Suprapubic skin (tissue), 4 donors: ENCODE measurements around the gene NSFL1C. TPM values are rescaled to one million over a fixed set of nuclear protein-coding genes. Genes with fewer than 3 reads are reported as not detected.
"Not testable (repeated sequence)": the region's sequence is repeated elsewhere in the genome, so short reads cannot be mapped to it uniquely, and the experiment has no call there.

Experiments used
- DNase-seq, 2 donors: peaks; one replicate each; pipeline ENCODE4 v3.0.0-alpha.2; 2019; ENCODE audit warnings: low spot score in 2 of 2
- H3K27ac ChIP-seq: fragments of 200-600 bp; sonication (generic); one replicate; pipeline ENCODE4 v1.5.1; 2019
- H3K27me3 ChIP-seq: fragments of 200-600 bp; sonication (generic); one replicate; pipeline ENCODE4 v1.5.1; 2019
- H3K36me3 ChIP-seq: fragments of 200-600 bp; sonication (generic); one replicate; pipeline ENCODE4 v1.5.1; 2019
- H3K4me1 ChIP-seq: fragments of 200-600 bp; sonication (generic); one replicate; pipeline ENCODE4 v1.5.1; 2019
- H3K4me3 ChIP-seq: fragments of 200-600 bp; sonication (generic); one replicate; pipeline ENCODE4 v1.5.1; 2019; ENCODE audit warnings: mild to moderate bottlenecking
- H3K9me3 ChIP-seq: fragments of 200-600 bp; sonication (generic); one replicate; pipeline ENCODE4 v1.5.1; 2019
- EP300 ChIP-seq: sonication (generic); formaldehyde crosslinking; IDR thresholded peaks from one replicate; pipeline ENCODE4 v1.6.1; 2017; ENCODE audit warnings: antibody characterized with exemption
- POLR2A ChIP-seq, 2 donors: fragments of 450-650 bp; IDR thresholded peaks; one replicate each; pipeline ENCODE4 v1.6.1; 2017; ENCODE audit warnings: antibody characterized with exemption in 2 of 2, mild to moderate bottlenecking in 2 of 2, moderate library complexity in 2 of 2
- POLR2AphosphoS5 ChIP-seq, 3 donors: sonication (generic); formaldehyde crosslinking; IDR thresholded peaks; one replicate each; pipeline ENCODE4 v1.6.1; 2017; ENCODE audit warnings: antibody characterized with exemption in 3 of 3
- WGBS: methylation state at CpG from one replicate; pipeline ENCODE4 v1.1.5; 2018; 5-methylcytosine and 5-hydroxymethylcytosine counted together
- total RNA-seq, 4 donors: library from RNA; depleted of rRNA; stranded (reverse); fragments of >200 nt; gene quantifications; one replicate each; pipeline ENCODE4 v1.1.0, GENCODE V29; 2016
- TF ChIP-seq, protein P1 (sequence below), 2 donors: fragments of 200-600 bp in 1 of 2; fragments of 450-650 bp in 1 of 2; sonication (generic) in 1 of 2; IDR thresholded peaks; one replicate each; pipeline ENCODE4 v1.5.1; 2016 to 2019; ENCODE audit warnings: antibody characterized with exemption in 2 of 2, mild to moderate bottlenecking in 1 of 2, moderate library complexity in 1 of 2

Gene NSFL1C
- total RNA-seq, 4 donors from 2014 or later, result 55.0 to 75.3 (median 64.3) TPM

DNA sequence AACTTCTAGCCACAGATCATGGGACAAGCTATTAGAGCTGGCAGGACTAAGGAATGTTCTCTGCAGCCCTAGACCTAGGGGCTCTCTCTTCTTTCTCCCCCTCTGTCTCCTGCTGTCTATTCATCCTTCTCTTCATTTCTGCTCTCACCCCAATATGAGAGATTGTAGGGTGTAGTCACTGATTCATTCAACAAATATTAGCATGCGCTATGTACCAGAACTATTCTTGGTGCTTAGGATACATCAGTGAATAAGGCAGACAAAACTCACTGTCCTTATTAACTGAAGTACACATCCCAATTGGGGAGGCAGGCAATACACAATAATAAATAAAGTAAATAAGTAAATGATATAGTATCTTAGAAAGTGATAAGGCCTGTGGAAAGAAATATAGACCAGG is 39.2 kb upstream of the NSFL1C start:
- Histone ChIP-seq H3K36me3 (no peaks in the 10 kb centered on the region), H3K27me3 (peaks cover 6% of the 10 kb centered on the region), H3K4me1 (peaks cover 14% of the 10 kb centered on the region), H3K27ac (no peak overlapping the region), H3K4me3 (no peak overlapping the region), H3K9me3 (no peaks in the 10 kb centered on the region)
- no peak for DNase-seq
- 100% methylated on average over 1 of the region's 1 CpG for WGBS
- no peak for TF ChIP-seq POLR2A (IDR thresholded peaks at IDR 0.05)
- no peak for TF ChIP-seq POLR2AphosphoS5 (IDR thresholded peaks at IDR 0.05)
- TF ChIP-seq EP300, result no peak
- TF ChIP-seq, protein P1, sequence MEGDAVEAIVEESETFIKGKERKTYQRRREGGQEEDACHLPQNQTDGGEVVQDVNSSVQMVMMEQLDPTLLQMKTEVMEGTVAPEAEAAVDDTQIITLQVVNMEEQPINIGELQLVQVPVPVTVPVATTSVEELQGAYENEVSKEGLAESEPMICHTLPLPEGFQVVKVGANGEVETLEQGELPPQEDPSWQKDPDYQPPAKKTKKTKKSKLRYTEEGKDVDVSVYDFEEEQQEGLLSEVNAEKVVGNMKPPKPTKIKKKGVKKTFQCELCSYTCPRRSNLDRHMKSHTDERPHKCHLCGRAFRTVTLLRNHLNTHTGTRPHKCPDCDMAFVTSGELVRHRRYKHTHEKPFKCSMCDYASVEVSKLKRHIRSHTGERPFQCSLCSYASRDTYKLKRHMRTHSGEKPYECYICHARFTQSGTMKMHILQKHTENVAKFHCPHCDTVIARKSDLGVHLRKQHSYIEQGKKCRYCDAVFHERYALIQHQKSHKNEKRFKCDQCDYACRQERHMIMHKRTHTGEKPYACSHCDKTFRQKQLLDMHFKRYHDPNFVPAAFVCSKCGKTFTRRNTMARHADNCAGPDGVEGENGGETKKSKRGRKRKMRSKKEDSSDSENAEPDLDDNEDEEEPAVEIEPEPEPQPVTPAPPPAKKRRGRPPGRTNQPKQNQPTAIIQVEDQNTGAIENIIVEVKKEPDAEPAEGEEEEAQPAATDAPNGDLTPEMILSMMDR (IDR thresholded peaks at IDR 0.05), result no peak

DNA sequence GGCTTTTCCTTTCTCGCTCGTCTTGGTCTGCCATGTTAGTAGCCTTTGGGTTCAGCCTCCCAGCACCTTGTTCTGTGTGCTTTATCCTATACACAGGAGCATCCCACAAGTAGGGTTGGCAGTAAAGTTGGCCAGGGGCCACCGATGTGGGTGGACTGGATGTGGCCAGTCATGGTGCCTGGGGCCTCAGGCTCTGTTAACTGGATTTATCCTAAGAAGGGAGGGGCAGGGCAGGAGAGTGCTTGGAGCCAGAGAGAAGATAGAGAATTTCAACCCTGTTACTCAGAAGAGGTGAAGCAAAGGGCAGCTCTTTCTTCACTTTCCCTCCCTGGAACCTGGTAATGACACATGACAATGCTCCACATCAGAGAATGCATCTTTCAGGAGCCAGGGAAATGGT is 38.7 kb upstream of the NSFL1C start:
- no peak for DNase-seq
- 64% methylated on average over 3 of the region's 3 CpGs for WGBS
- Histone ChIP-seq H3K4me3 (no peak overlapping the region), H3K36me3 (no peaks in the 10 kb centered on the region), H3K27me3 (peaks cover 5% of the 10 kb centered on the region), H3K27ac (no peak overlapping the region), H3K9me3 (no peaks in the 10 kb centered on the region), H3K4me1 (peaks cover 19% of the 10 kb centered on the region)
- TF ChIP-seq POLR2AphosphoS5 (IDR thresholded peaks at IDR 0.05), result no peak

DNA sequence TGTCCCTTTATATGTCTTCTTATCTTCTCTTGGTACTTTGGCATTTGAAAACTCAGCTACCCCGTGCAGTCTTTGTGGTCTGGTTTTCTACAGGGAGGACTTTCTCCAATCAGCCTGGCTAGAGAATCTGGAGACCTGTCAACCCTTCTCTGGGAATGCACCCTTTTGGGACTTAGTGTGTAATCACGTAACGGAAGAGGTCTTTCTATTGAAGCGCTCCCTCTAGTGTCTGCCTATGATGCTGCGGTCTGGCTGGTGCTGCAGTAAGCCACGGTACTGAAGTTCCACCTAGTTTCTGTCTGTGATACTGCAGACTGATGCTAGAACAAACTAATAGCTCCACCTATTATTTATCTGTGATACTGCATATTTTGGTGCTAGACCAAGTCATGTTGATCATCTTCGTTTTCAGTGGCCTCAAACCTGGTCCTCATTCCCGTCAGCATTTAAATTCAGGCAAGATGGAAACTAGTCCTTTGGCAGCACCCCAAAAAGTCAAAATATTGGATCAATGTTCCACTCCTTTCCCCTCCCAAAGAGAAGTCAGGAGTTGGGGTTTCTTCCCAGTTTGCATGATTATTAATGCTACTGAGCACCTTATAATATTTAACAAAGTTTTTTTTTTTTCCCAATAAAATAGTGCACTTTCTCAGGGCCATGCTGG is 37.0 kb upstream of the NSFL1C start:
- no peak for TF ChIP-seq POLR2A (IDR thresholded peaks at IDR 0.05)
- TF ChIP-seq, protein P1 (IDR thresholded peaks at IDR 0.05), result peak; percentile 93 to 96
- TF ChIP-seq EP300, result no peak
- TF ChIP-seq POLR2AphosphoS5 (IDR thresholded peaks at IDR 0.05), result peak in 1 of 3 donors; percentile 16
- Histone ChIP-seq H3K27me3 (peaks cover 4% of the 10 kb centered on the region), H3K27ac (no peak overlapping the region), H3K4me3 (no peak overlapping the region), H3K36me3 (no peaks in the 10 kb centered on the region), H3K4me1 (peaks cover 31% of the 10 kb centered on the region), H3K9me3 (no peaks in the 10 kb centered on the region)
- DNase-seq, result peak in 1 of 2 donors; percentile 72
- under 1% methylated on average over 8 of the region's 8 CpGs for WGBS

DNA sequence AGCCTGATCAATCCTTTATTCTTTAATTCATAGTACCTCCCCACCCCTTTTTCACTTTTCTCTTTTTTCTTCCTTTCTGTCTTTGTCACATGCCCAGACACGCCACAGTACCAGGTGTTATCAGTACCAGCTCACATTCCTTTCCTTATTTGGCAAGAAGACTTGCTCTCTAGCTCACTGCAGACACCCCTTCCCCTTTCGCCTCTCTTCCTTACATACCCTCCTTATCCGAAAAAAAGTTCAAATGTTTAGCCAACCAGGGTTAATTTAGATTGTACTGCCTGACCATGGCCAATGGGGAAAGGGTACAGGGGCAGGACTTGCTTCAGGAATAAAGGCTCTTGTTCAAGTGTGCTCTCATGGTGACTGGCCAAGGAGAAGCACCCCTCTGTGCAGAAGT is 33.8 kb upstream of the NSFL1C start:
- Histone ChIP-seq H3K27me3 (peaks cover 4% of the 10 kb centered on the region), H3K36me3 (no peaks in the 10 kb centered on the region), H3K27ac (peak overlapping the region; percentile 81), H3K4me1 (peaks cover 31% of the 10 kb centered on the region), H3K9me3 (no peaks in the 10 kb centered on the region), H3K4me3 (no peak overlapping the region)
- DNase-seq, result no peak
- WGBS, result 33% methylated on average over 3 of the region's 3 CpGs
- no peak for TF ChIP-seq EP300
- no peak for TF ChIP-seq POLR2AphosphoS5 (IDR thresholded peaks at IDR 0.05)
- no peak for TF ChIP-seq POLR2A (IDR thresholded peaks at IDR 0.05)
- TF ChIP-seq, protein P1 (IDR thresholded peaks at IDR 0.05), result no peak

DNA sequence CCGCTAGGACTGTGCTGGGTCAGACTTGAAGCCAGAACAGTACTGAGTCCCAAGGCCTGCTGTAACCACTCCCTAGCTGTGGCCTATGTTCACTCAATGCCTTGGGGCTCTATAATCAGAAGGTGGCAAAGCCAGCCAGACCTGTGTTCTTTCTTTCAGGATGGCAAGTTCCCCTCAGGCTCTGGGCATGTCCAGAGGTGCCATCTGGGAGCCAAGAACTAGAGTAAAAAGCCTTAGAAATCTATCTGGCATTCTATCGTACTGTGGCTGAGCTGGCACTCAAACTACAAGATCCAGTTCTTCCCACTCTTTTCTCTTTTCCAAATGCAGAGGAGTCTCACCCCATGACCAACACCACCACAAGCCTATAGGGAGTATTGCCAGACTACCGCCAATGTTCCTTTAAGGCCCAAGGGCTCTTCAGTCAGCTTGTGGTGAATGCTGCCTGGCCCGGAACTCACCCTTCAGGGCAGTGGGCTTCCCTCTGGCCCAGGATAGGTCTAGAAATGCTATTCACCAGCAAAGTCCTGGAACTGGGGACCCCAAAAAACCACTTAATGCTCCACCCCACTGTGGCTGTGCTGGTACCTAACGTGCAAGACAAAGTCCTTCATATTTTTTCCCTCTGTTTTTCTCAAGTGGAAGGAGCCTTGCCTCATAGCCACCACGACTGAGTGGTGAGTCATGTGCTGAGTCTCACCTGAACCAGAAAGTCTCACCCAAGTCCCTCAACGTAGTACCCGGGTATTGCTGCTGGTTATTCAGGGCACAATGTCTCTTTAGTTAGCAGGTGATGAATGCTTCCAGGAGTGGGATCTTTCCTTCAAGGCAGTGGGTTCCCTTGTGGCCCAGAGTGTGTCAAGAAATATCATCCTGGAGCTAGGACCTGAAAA is 33.1 kb upstream of the NSFL1C start:
- no peak for TF ChIP-seq POLR2A (IDR thresholded peaks at IDR 0.05)
- Histone ChIP-seq H3K27ac (peak overlapping the region; percentile 81), H3K36me3 (no peaks in the 10 kb centered on the region), H3K9me3 (no peaks in the 10 kb centered on the region), H3K27me3 (peaks cover 4% of the 10 kb centered on the region), H3K4me1 (peaks cover 31% of the 10 kb centered on the region), H3K4me3 (no peak overlapping the region)
- no peak for DNase-seq
- WGBS, result 59% methylated on average over 8 of the region's 8 CpGs

DNA sequence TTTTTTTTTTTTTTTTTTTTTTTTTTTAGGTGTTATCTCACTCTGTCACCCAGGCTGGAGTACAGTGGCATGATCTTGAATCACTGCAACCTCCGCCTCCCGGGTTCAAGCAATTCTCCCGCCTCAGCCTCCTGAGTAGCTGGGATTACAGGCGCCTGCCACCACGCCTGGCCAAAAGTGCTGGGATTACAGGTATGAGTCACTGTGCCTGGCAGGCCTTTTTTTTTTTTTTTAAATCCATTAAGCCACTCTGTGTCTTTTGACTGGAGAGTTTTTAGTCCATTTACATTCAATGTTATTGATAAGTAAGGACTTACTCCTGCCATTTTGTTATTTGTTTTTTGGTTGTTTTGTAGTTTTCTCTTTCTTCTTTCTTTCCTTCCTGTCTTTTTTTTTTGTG is 30.7 kb upstream of the NSFL1C start:
- peaks cover 26% of the 10 kb centered on the region for H3K4me1 ChIP-seq
- WGBS, result 78% methylated on average over 5 of the region's 5 CpGs
- not testable (repeated sequence) for H3K36me3 ChIP-seq, DNase-seq, H3K9me3 ChIP-seq, H3K4me3 ChIP-seq, H3K27me3 ChIP-seq, H3K27ac ChIP-seq
